ENCODE measurements around the gene CLEC10A. TPM values are rescaled to one million over a fixed set of nuclear protein-coding genes. Genes with fewer than 3 reads are reported as not detected.

The CLEC10A gene
- total RNA-seq, 1 experiment from 2014 or later = not detected

- BruUV-seq (replicated peaks) = no TSS peak
- Histone ChIP-seq H3K27ac (no peak overlapping the region), H3K27me3 (ENCODE audit: insufficient read depth, low read depth) (no peaks in the 10 kb centered on the region; the same call in 1 of the 2 replicates), H3K79me2 (ENCODE audit: low read depth) (no peaks in the 10 kb centered on the region), H3K4me1 (replicated peaks; ENCODE audit: insufficient read depth) (no peaks in the 10 kb centered on the region), H3K4me3 (no peak overlapping the region), H3K9me3 (ENCODE audit: insufficient read depth, low read depth) (no peaks in the 10 kb centered on the region), H3F3A (ENCODE audit: insufficient read depth, low read depth) (peaks cover 8% of the 10 kb centered on the region; the same call in 1 of the 2 replicates), H3K9me2 (ENCODE audit: insufficient read depth) (no peaks in the 10 kb centered on the region), H3K36me3 (ENCODE audit: low read depth) (no peaks in the 10 kb centered on the region), H2AFZ (no peak overlapping the region), H3K4me2 (no peak overlapping the region), H4K20me1 (ENCODE audit: insufficient read depth) (no peaks in the 10 kb centered on the region)
- no peak for DNase-seq
- no peak for TF ChIP-seq EZH2 (IDR thresholded peaks at IDR 0.05; ENCODE audit: low read depth)
- TF ChIP-seq, protein P1, sequence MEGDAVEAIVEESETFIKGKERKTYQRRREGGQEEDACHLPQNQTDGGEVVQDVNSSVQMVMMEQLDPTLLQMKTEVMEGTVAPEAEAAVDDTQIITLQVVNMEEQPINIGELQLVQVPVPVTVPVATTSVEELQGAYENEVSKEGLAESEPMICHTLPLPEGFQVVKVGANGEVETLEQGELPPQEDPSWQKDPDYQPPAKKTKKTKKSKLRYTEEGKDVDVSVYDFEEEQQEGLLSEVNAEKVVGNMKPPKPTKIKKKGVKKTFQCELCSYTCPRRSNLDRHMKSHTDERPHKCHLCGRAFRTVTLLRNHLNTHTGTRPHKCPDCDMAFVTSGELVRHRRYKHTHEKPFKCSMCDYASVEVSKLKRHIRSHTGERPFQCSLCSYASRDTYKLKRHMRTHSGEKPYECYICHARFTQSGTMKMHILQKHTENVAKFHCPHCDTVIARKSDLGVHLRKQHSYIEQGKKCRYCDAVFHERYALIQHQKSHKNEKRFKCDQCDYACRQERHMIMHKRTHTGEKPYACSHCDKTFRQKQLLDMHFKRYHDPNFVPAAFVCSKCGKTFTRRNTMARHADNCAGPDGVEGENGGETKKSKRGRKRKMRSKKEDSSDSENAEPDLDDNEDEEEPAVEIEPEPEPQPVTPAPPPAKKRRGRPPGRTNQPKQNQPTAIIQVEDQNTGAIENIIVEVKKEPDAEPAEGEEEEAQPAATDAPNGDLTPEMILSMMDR (conservative IDR thresholded peaks at IDR 0.05) = no peak
- intact Hi-C loops (cut with micrococcal nuclease; ENCODE audit: unreplicated experiment) = no loop called here
- ChIA-PET POLR2A (ENCODE audit: unreplicated experiment) (no interaction called here), CTCF (no interaction called here)
These were observed 28.9 kb upstream of the CLEC10A start for GRCh38 chr17:7108981-7109380.

GRCh38 chr17:7108560-7108925, 28.5 kb upstream of the CLEC10A start:
- Histone ChIP-seq H2AFZ (no peak overlapping the region), H3K9me2 (ENCODE audit: insufficient read depth) (no peaks in the 10 kb centered on the region), H3K4me1 (replicated peaks; ENCODE audit: insufficient read depth) (no peaks in the 10 kb centered on the region), H3K27ac (no peak overlapping the region), H3K36me3 (ENCODE audit: low read depth) (no peaks in the 10 kb centered on the region), H3K79me2 (ENCODE audit: low read depth) (no peaks in the 10 kb centered on the region), H4K20me1 (ENCODE audit: insufficient read depth) (no peaks in the 10 kb centered on the region), H3K4me3 (no peak overlapping the region), H3F3A (ENCODE audit: insufficient read depth, low read depth) (peaks cover 7% of the 10 kb centered on the region; the same call in 1 of the 2 replicates), H3K9me3 (ENCODE audit: insufficient read depth, low read depth) (no peaks in the 10 kb centered on the region), H3K27me3 (ENCODE audit: insufficient read depth, low read depth) (peaks cover under 1% of the 10 kb centered on the region), H3K4me2 (no peak overlapping the region)
- intact Hi-C loops (cut with micrococcal nuclease; ENCODE audit: unreplicated experiment) = no loop called here
- ChIA-PET CTCF (no interaction called here), POLR2A (ENCODE audit: unreplicated experiment) (no interaction called here)
- TF ChIP-seq EZH2 (IDR thresholded peaks at IDR 0.05; ENCODE audit: low read depth) = no peak
- TF ChIP-seq, protein P1 (conservative IDR thresholded peaks at IDR 0.05) = no peak
- no TSS peak for BruUV-seq (replicated peaks)
- DNase-seq = no peak

DNA sequence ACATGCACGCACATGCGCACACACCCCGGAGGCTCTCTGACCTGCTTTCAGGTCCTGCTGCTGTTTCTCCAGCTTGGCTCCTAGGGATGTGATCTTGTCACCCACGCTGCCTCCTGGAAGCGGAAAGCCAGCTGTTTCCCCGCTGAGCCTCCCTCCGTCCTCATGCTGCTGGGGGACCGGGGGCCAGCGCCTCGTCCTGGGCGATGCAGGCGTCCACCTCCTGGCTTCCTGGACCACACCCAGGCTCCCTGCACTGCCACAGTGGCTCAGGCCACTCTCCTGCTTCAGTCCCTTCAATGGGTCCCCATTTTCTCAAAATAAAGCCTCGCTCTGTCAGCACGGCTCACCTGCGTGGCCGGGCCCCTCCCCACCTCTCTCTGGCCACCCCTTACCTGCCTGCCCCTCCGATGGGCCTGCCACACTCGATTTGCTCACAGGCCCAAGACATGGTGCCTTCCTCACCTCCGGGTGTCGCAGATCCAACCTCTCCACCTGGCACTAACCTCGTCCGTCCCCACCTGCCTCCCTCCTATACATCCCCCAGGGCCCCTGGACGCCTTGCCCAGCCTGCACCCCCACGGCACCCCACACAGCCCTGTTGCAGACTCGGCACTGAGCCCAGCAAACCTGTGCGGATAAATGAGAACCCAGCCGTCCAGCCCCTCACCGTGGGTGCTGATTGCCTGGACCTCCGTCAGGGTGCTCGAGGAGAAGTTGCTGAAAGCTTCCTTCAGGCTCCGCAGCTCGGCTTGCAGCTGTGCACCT, 27.9 kb upstream of the CLEC10A start:
- no peak overlapping the region for H3K4me2 ChIP-seq
- no peaks in the 10 kb centered on the region for H3K36me3 ChIP-seq (ENCODE audit: low read depth)
- H3K79me2 ChIP-seq (ENCODE audit: low read depth) = no peaks in the 10 kb centered on the region
- DNase-seq = no peak
- TF ChIP-seq, protein P1 (conservative IDR thresholded peaks at IDR 0.05) = no peak
- no peak for TF ChIP-seq EZH2 (IDR thresholded peaks at IDR 0.05; ENCODE audit: low read depth)
- ChIA-PET CTCF (no interaction called here), POLR2A (ENCODE audit: unreplicated experiment) (no interaction called here)
- no peak overlapping the region for H3K4me3 ChIP-seq
- BruUV-seq (replicated peaks) = no TSS peak
- H4K20me1 ChIP-seq (ENCODE audit: insufficient read depth) = no peaks in the 10 kb centered on the region
- no peaks in the 10 kb centered on the region for H3K9me3 ChIP-seq (ENCODE audit: insufficient read depth, low read depth)
- no peaks in the 10 kb centered on the region for H3K4me1 ChIP-seq (replicated peaks; ENCODE audit: insufficient read depth)
- 0 out of 2 replicates have a peak, but pooled peaks cover 4% of the 10 kb centered on the region for H3F3A ChIP-seq (ENCODE audit: insufficient read depth, low read depth)
- intact Hi-C loops (cut with micrococcal nuclease; ENCODE audit: unreplicated experiment) = no loop called here
- H3K9me2 ChIP-seq (ENCODE audit: insufficient read depth) = no peaks in the 10 kb centered on the region
- H3K27me3 ChIP-seq (ENCODE audit: insufficient read depth, low read depth) = peaks cover 6% of the 10 kb centered on the region
- H2AFZ ChIP-seq = no peak overlapping the region
- no peak overlapping the region for H3K27ac ChIP-seq
